Activated CD4-positive, alpha-beta T cell treated with anti-CD3 and anti-CD28 coated beads, Interleukin-2, Interleukin-6, amounts not matched to agents 100 ng/mL and 50 ng/mL, durations not matched to agents 16 hours and 8 hours (primary cell): Measurements from ENCODE around the gene AQP3.
"Not testable (repeated sequence)": the region's sequence is repeated elsewhere in the genome, so short reads cannot be mapped to it uniquely, and the experiment has no call there.

ENCODE experiments used
- DNase-seq: peaks from one replicate; pipeline ENCODE4 v3.0.0-alpha.2; 2020

Gene AQP3

GRCh38 chr9:33439731-33440130, 7.7 kb downstream of the AQP3 start:
- no peak for DNase-seq

- no peak for DNase-seq
Observed at GRCh38 chr9:33438926-33439680, 8.3 kb downstream of the AQP3 start.

- DNase-seq, result no peak
Observed at GRCh38 chr9:33437898-33438297, 9.5 kb downstream of the AQP3 start.

DNA sequence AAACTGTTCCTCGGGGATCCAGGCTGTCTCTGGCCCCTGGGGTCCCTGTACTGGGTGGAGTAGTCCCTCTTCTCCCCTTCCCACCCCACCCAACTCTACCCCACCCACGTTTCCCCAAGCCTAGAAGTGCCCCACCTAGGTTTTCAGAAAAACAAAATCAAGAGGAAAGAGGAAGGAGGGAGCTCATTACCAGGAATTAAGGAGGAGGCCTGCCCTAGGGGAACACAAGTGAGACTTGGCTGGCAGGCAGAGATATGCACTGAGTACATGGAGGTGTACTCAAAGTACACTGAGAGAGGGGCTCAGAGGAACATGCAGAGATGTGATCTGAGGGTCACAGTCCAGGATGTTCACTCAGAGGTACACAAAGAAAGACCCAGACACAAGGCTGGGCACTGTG, 10.2 kb downstream of the AQP3 start:
- no peak for DNase-seq

DNA sequence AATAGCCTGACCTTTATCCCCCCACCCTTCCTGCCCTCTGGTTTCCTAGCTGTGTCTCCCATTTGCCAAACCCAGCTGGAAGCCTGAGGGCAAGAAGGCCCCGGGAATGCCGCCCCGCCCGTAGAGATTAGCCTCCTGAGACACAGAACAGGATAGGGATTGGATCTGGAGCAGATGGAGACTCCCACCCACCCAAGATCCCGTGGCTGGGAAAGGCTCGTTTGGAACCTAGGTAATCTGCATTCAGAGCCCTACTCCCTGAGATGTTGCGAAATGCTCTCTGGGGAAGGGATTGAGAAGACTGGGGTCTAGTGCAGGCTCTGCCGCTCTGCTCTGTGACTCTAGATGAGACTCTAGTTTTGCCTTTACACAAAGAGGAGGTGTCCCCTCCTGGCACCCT, 10.9 kb downstream of the AQP3 start:
- no peak for DNase-seq

GRCh38 chr9:33435821-33436277, 11.5 kb downstream of the AQP3 start:
- no peak for DNase-seq

DNA sequence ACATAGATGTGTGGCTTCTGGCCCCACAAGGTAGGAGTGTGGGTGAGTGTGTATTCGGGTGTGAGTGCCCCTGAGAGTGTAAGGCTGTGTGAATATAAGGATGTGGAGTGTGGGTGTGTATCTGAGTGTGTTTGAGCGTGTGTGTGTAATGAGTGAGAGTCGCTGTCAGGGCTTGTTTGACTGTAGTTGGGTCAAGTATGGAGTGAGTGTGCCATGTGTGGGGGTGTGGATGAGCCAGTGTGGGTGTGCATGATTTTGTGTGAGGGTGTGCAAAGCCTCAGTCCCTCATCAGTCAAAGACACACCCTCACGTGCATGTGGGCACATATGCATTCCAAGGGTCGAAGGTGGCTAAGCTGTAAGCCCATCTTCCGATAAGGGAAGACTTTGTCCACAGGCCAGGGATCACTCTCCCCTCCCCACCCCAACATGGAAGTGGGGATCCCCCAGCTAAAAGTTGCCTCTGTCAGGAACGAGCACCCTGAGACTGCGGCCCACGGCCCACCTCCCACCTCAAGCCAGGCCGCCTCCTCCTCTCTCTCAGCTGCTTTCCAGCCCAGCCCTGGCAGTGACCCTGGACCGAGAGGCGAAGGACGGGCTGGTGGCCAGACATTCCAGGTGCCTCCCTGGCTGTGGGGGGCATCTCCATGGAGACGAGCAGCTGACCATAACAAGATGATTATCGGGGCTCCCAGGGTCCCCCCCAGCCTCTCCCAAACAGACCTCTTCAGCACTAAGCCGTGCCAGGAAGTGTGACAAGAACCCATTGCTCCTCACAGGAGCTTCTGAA, 12.9 kb downstream of the AQP3 start:
- DNase-seq, result no peak

- no peak for DNase-seq
Observed at GRCh38 chr9:33433871-33434270, 13.5 kb downstream of the AQP3 start.

GRCh38 chr9:33431420-33431819, 16.0 kb downstream of the AQP3 start:
- no peak for DNase-seq

GRCh38 chr9:33430942-33431341, 16.5 kb downstream of the AQP3 start:
- DNase-seq, result no peak

DNA sequence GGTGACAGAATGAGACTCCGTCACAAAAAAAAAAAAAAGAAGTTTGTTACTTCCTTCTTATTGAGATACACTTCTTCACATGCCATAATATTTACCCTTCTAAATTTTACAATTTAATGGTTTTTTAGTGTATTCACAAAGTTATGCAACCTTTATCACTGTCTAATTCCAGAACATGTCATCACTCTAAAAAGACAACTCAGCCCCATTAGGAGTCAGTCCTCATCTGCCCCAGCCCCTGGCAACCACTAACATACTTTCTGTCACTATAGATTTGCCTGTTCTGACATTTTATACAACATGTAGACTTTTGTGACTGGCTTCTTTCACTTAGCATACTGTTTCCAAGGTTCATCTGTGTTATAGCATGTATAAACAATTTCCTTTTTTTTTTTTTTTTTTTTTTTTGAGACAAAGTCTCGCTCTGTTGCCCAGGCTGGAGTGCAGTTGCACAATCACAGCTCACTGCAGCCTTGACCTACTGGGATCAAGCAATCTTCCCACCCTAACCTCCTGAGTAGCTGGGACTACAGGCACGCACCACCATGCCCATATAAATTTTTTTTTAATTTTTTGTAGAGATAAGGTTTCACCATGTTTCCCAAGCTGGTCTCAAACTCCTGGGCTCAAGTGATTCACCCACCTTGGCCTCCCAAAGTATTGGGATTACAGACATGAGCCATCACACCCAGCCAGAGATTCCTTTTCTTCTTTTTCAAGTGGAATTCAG, 18.0 kb downstream of the AQP3 start:
- DNase-seq, result no peak

DNA sequence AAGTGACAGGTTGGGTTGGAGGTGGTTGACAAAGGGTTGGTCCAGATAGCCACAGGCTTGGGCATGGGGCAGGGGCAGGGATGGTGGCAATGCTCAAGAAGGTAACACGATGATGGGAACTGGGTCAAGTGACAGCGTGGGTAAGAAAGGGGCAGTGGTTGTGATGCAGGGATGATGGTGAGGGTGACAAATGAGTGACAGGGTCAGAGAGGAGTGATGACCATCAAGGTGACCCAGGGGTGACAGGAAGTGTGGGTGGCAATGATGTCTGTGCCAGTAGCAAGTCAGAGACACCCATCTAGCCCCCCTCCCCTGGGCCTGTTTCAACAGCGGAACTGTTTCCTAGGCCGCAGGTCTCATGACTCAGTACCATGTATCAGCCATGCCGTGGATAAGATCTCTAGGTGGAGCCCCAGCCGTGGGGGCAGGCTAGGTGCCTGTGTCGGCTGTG, 20.5 kb downstream of the AQP3 start:
- no peak for DNase-seq

- DNase-seq, result no peak
Observed at GRCh38 chr9:33425128-33425533, 22.3 kb downstream of the AQP3 start.

DNA sequence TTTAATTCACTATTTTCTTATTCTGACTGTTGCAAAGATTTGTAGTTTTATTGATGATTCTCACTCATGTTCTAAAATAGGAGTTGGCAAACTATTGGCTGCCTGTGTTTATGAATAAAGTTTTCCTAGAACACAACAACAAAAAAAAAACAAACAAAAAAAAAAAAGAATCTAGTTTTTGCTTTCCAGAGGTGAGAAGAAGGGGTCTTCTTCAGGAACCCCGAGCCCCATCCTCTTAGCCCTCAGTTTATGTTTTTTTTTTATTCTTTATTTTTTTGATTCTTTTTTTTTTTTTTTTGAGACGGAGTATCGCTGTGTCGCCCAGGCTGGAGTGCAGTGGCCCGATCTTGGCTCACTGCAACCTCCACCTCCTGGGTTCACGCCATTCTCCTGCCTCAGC, 22.9 kb downstream of the AQP3 start:
- not testable (repeated sequence) for DNase-seq

DNA sequence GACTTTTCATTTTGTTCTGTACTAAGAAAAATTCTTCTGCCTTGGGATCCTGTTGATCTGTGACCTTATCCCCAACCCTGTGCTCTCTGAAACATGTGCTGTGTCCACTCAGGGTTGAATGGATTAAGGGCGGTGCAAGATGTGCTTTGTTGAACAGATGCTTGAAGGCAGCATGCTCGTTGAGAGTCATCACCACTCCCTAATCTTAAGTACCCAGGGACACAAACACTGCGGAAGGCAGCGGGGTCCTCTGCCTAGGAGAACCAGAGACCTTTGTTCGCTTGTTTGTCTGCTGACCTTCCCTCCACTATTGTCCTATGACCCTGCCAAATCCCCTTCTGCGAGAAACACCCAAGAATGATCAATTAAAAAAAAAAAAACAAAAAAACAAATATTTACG, 23.4 kb downstream of the AQP3 start:
- DNase-seq, result not testable (repeated sequence)

DNA sequence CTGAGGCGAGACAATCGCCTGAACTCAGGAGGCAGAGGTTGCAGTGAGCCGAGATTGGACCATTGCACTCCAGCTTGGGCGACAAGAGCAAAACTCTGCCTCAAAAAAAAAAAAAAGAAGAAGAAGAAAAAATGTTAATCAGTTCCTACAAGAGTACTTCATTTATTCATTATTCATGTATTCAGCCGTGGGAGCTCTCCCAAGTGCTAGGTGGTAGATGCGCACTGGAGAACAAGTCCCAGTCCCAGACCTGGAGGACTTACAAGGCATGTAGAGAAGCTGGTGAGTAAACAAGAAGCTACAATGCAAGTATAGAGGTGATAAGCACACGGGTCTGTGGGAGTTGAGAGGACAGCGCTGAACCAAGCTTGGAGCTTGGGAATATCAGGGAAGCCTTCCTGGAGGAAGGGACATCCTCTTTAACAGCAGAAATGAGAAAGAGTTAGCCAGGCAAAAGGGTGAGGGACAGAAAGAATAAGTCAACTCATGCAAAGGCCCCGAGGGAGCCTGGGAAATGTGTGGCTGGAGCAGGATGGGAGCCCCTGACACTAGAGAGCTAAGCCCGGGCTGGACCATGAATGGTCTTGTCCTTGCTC, 27.6 kb downstream of the AQP3 start:
- no peak for DNase-seq

GRCh38 chr9:33418090-33418489, 29.3 kb downstream of the AQP3 start:
- no peak for DNase-seq

DNA sequence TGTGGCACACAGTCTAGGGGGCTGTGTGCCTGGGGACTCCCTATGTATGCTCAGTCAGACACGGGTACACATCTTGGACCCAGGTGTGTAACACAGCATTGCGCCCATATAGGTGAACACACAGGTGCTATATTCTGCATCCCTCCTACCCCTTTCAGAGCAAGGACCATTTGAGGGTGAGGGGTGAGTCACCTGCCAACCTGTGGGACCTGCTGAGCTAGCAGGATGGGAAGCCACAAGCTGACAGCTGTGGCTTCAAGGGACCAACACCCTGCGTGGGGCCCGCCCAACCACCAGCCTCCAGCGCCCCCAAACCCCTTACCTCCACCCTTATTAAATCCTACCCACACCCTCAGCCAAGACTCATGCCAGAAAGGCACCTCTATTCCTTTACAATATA, 30.4 kb downstream of the AQP3 start:
- no peak for DNase-seq

GRCh38 chr9:33415501-33416038, 31.8 kb downstream of the AQP3 start:
- DNase-seq, result peak; percentile 93

DNA sequence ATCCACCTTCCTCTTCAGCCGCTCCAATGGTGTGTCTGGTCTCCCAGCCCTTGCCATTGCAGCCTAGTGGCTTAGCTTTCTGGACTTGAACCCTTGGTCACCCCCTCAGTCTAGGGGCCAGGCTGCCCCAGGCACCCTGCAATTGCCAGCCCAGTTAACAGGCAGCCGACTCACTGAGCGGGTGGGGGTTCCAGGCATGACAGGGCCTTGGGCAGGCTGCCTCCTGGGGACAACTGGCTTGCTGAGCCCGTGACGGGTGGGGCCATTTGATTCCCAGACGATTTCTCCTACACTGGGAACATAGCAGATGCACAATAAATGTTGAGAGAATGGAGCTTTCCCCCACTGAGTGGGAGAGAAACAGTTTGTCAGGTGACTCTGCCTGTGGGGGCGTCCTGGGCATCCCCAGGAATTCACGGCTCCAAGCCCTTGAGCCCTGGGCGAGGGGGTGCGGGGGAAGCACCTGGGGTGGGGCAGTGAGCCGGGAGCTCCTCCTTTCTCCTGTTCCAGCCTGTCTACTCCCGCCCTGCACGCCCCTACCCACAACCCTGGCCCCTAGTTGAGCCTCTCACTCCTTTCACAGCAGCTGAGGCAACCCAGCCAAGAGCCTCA, 32.4 kb downstream of the AQP3 start:
- DNase-seq, result no peak

- DNase-seq, result no peak
Observed at GRCh38 chr9:33414268-33414667, 33.1 kb downstream of the AQP3 start.

- no peak for DNase-seq
Observed at GRCh38 chr9:33408087-33408486, 39.3 kb downstream of the AQP3 start.
